ENCODE results near the gene KANK2.

DNA sequence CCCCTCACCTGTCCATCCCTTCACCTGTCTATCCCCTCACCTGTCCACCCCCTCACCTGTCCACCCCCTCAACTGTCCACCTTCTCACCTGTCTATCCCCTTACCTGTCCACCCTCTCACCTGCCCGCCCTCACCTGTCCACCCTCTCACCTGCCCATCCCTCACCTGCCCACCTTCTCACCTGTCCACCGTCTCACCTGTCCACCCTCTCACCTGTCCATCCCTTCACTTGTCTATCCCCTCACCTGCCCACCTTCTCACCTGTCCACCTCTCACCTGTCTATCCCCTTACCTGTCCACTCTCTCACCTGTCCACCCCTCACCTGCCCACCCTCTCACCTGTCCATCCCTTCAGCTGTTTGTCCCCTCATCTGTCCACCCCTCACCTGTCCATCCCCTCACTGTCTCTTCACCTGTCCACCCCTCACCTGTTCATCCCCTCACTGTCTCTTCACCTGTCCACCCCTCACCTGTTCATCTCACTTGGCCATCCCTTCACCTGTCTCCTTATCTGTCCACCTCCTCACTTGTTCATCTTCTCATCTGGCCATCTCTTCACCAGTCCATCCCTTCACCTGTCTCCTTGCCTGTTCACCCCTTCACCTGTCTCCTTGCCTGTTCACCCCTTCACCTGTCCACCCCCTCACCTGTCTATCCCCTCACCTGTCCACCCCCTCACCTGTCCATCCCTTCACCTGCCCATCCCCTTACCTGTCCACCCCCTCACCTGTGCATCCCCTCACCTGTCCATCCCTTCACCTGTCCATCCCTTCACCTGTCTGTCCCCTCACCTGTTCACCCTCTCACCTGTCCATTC is 12.7 kb upstream of the KANK2 start:
- TF ChIP-seq, protein P1, sequence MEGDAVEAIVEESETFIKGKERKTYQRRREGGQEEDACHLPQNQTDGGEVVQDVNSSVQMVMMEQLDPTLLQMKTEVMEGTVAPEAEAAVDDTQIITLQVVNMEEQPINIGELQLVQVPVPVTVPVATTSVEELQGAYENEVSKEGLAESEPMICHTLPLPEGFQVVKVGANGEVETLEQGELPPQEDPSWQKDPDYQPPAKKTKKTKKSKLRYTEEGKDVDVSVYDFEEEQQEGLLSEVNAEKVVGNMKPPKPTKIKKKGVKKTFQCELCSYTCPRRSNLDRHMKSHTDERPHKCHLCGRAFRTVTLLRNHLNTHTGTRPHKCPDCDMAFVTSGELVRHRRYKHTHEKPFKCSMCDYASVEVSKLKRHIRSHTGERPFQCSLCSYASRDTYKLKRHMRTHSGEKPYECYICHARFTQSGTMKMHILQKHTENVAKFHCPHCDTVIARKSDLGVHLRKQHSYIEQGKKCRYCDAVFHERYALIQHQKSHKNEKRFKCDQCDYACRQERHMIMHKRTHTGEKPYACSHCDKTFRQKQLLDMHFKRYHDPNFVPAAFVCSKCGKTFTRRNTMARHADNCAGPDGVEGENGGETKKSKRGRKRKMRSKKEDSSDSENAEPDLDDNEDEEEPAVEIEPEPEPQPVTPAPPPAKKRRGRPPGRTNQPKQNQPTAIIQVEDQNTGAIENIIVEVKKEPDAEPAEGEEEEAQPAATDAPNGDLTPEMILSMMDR (IDR thresholded peaks at IDR 0.05; ENCODE audit: control extremely low read depth in 1 of 3, insufficient read depth in 1 of 3, low read depth in 1 of 3, low read length in 3 of 3) = no peak
- TF ChIP-seq BCL11A (IDR thresholded peaks at IDR 0.05; ENCODE audit: low read depth in 2 of 2, low read length in 2 of 2) = no peak
- TF ChIP-seq, protein P2, sequence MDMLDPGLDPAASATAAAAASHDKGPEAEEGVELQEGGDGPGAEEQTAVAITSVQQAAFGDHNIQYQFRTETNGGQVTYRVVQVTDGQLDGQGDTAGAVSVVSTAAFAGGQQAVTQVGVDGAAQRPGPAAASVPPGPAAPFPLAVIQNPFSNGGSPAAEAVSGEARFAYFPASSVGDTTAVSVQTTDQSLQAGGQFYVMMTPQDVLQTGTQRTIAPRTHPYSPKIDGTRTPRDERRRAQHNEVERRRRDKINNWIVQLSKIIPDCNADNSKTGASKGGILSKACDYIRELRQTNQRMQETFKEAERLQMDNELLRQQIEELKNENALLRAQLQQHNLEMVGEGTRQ (IDR thresholded peaks at IDR 0.05; ENCODE audit: low read length) = no peak

All from H1 (cell line).